HCT116 (cell line): Measurements from ENCODE around the gene SLC35F1. TPM values are rescaled to one million over a fixed set of nuclear protein-coding genes. Genes with fewer than 3 reads are reported as not detected.

ENCODE experiments used
- ATAC-seq: fragments of 200-7000 bp; cut with Tn5 transposase; 2 replicates; pipeline ENCODE4 v1.9.1; 2020; ENCODE audit warnings: mild to moderate bottlenecking, moderate library complexity
- BruUV-seq: library from RNA; stranded (reverse); fragments of 400-500 nt; replicated peaks from 2 replicates; lab custom pipeline; 2021; lab: Mats Ljungman, UMichigan
- CTCF ChIA-PET: fragments of 300-600 bp; sonication (Branson Sonifier 250); formaldehyde crosslinking; loops from one replicate; lab custom pipeline; 2021; ENCODE audit warnings: antibody characterized with exemption; lab: Charles Lee
- POLR2A ChIA-PET: fragments of 300-600, 350-600 bp; sonication (Branson Sonifier 250); formaldehyde crosslinking; loops from one replicate; lab custom pipeline; 2021; ENCODE audit warnings: antibody characterized with exemption; lab: Charles Lee
- RAD21 ChIA-PET, 2 experiments: fragments of 300-600 bp; sonication (Branson Sonifier 250); formaldehyde crosslinking; loops; one replicate each; lab custom pipeline; 2023; ENCODE audit warnings: low total read pairs in 2 of 2; ENCODE audit not compliant: uncharacterized antibody in 2 of 2, unreplicated experiment in 2 of 2, low non-redundant PET in 1 of 2; lab: Charles Lee
- DNase-seq: peaks from one replicate; pipeline ENCODE4 v3.0.0-alpha.2; 2010; ENCODE audit warnings: low read depth, low spot score
- H2AFZ ChIP-seq: fragments of 200-600 bp; shearing (Covaris generic), sonication (generic); 2 replicates; pipeline ENCODE4 v1.6.1; 2017; ENCODE audit warnings: low read depth, mixed run types, mixed read lengths, antibody characterized with exemption, low read length; ENCODE audit not compliant: poor library complexity, severe bottlenecking
- H3K27ac ChIP-seq: 2 replicates; pipeline ENCODE4 v1.5.1; 2012; ENCODE audit warnings: low read depth, low read length
- H3K27me3 ChIP-seq: fragments of 200-600 bp; sonication (generic); 2 replicates; pipeline ENCODE4 v1.6.1; 2016; ENCODE audit warnings: mixed run types, low read length, mixed read lengths; ENCODE audit not compliant: insufficient read depth
- H3K36me3 ChIP-seq, 2 experiments: fragments of 200-500 bp in 1 of 2; fragments of 200-600 bp in 1 of 2; sonication (Bioruptor generic) in 1 of 2; sonication (generic) in 1 of 2; 2 replicates each; pipeline versions ENCODE4 v1.5.1 to v1.6.1; 2014 to 2016; ENCODE audit warnings: low read length in 2 of 2, inconsistent platforms in 1 of 2, mixed read lengths in 1 of 2, mixed run types in 1 of 2; ENCODE audit not compliant: insufficient read depth in 2 of 2, control insufficient read depth in 1 of 2
- H3K4me1 ChIP-seq, 2 experiments: fragments of 200-600 bp in 1 of 2; sonication (generic) in 1 of 2; 2 replicates each; pipeline versions ENCODE4 v1.5.1 to v1.6.1; 2012 to 2017; ENCODE audit warnings: low read length in 2 of 2, inconsistent platforms in 1 of 2, mild to moderate bottlenecking in 1 of 2, mixed read lengths in 1 of 2, mixed run types in 1 of 2, moderate library complexity in 1 of 2; ENCODE audit not compliant: insufficient read depth in 2 of 2, control insufficient read depth in 1 of 2
- H3K4me2 ChIP-seq: fragments of 200-600 bp; sonication (generic); 2 replicates; pipeline ENCODE4 v1.6.1; 2017; ENCODE audit warnings: mixed run types, low read length, mixed read lengths
- H3K4me3 ChIP-seq, 2 experiments: fragments of 200-600 bp in 1 of 2; sonication (generic) in 1 of 2; replicated peaks in 1 of 2; 2 replicates each; pipeline ENCODE4 v1.5.1; 2011 to 2016; ENCODE audit warnings: low read length in 2 of 2, control low read depth in 1 of 2, low read depth in 1 of 2, mild to moderate bottlenecking in 1 of 2, mixed read lengths in 1 of 2, mixed run types in 1 of 2
- H3K79me2 ChIP-seq: fragments of 200-600 bp; sonication (generic); 2 replicates; pipeline ENCODE4 v1.6.1; 2017; ENCODE audit warnings: mild to moderate bottlenecking, mixed run types, low read length, moderate library complexity, mixed read lengths; ENCODE audit not compliant: insufficient read depth
- H3K9ac ChIP-seq: fragments of 200-600 bp; sonication (generic); 2 replicates; pipeline ENCODE4 v1.6.1; 2016; ENCODE audit warnings: low read length, mixed read lengths
- H3K9me2 ChIP-seq: fragments of 200-600 bp; sonication (generic), shearing (Covaris generic); 2 replicates; pipeline ENCODE4 v1.6.1; 2017; ENCODE audit warnings: mixed run types, mild to moderate bottlenecking, moderate library complexity; ENCODE audit not compliant: insufficient read depth
- H3K9me3 ChIP-seq, 2 experiments: fragments of 200-500 bp in 1 of 2; fragments of 200-600 bp in 1 of 2; sonication (Bioruptor generic) in 1 of 2; sonication (generic) in 1 of 2; 2 replicates each; pipeline ENCODE4 v1.6.1; 2014 to 2017; ENCODE audit warnings: low read length in 2 of 2, mixed read lengths in 2 of 2, inconsistent platforms in 1 of 2, low read depth in 1 of 2, mild to moderate bottlenecking in 1 of 2, mixed run types in 1 of 2, moderate library complexity in 1 of 2; ENCODE audit not compliant: control insufficient read depth in 1 of 2, insufficient read depth in 1 of 2
- H4K20me1 ChIP-seq: fragments of 200-600 bp; sonication (generic), shearing (Covaris generic); 2 replicates; pipeline ENCODE4 v1.6.1; 2017; ENCODE audit warnings: mixed run types, mild to moderate bottlenecking, moderate library complexity; ENCODE audit not compliant: insufficient read depth
- CBX3 ChIP-seq: IDR thresholded peaks from 2 replicates; pipeline ENCODE4 v1.6.1; 2012; ENCODE audit warnings: low read depth
- EGR1 ChIP-seq: IDR thresholded peaks from 2 replicates; pipeline ENCODE4 v1.6.1; 2012; ENCODE audit warnings: low read depth
- ELF1 ChIP-seq: IDR thresholded peaks from 2 replicates; pipeline ENCODE4 v1.6.1; 2012; ENCODE audit warnings: low read depth, borderline replicate concordance
- FOSL1 ChIP-seq: IDR thresholded peaks from 2 replicates; pipeline ENCODE4 v1.6.1; 2012; ENCODE audit warnings: low read depth
- POLR2AphosphoS5 ChIP-seq: IDR thresholded peaks from 2 replicates; pipeline ENCODE4 v1.6.1; 2011; ENCODE audit warnings: mild to moderate bottlenecking, low read depth, low read length, moderate library complexity
- SIN3A ChIP-seq: IDR thresholded peaks from 2 replicates; pipeline ENCODE4 v1.6.1; 2012; ENCODE audit warnings: low read depth
- SRF ChIP-seq: IDR thresholded peaks from 2 replicates; pipeline ENCODE4 v1.6.1; 2012; ENCODE audit warnings: low read depth
- YY1 ChIP-seq: IDR thresholded peaks from 2 replicates; pipeline ENCODE4 v1.6.1; 2011; ENCODE audit warnings: low read length, low read depth, moderate library complexity, mild to moderate bottlenecking; ENCODE audit not compliant: insufficient replicate concordance; ENCODE audit errors: extremely low read depth
- ZNF274 ChIP-seq: fragments of 200-500 bp; sonication (Bioruptor generic); IDR thresholded peaks from 2 replicates; pipeline ENCODE4 v1.6.1; 2014; ENCODE audit warnings: mild to moderate bottlenecking, low read depth, low read length, inconsistent platforms
- intact Hi-C: fragments of 100-400 bp; cut with micrococcal nuclease; formaldehyde crosslinking; loops from 2 replicates; pipeline ENCODE4 v1.10.0; 2022
- total RNA-seq: library from RNA; stranded (reverse); gene quantifications from one replicate; pipeline ENCODE4 v1.2.1, GENCODE V29; 2021; ENCODE audit not compliant: unreplicated experiment
- TF ChIP-seq, protein P1 (sequence below): IDR thresholded peaks from 2 replicates; pipeline ENCODE4 v1.6.1; 2012; ENCODE audit warnings: low read depth
- TF ChIP-seq, protein P2 (sequence below), 3 experiments: fragments of 200-600 bp in 1 of 3; sonication (generic) in 1 of 3; IDR thresholded peaks in 2 of 3; conservative IDR thresholded peaks in 1 of 3; 2 replicates each; pipeline ENCODE4 v1.5.1; 2012 to 2017; ENCODE audit warnings: low read depth in 2 of 3, low read length in 2 of 3, antibody characterized with exemption in 1 of 3, borderline replicate concordance in 1 of 3, control low read depth in 1 of 3, mild to moderate bottlenecking in 1 of 3, mixed read lengths in 1 of 3, mixed run types in 1 of 3, moderate library complexity in 1 of 3; ENCODE audit not compliant: insufficient read depth in 1 of 3
- TF ChIP-seq, protein P3 (sequence below): IDR thresholded peaks from 2 replicates; pipeline ENCODE4 v1.6.1; 2011; ENCODE audit warnings: mild to moderate bottlenecking, low read length, moderate library complexity; ENCODE audit not compliant: insufficient replicate concordance; ENCODE audit errors: extremely low read depth

The SLC35F1 gene
- total RNA-seq, 1 experiment from 2014 or later, result 0.07 TPM

DNA sequence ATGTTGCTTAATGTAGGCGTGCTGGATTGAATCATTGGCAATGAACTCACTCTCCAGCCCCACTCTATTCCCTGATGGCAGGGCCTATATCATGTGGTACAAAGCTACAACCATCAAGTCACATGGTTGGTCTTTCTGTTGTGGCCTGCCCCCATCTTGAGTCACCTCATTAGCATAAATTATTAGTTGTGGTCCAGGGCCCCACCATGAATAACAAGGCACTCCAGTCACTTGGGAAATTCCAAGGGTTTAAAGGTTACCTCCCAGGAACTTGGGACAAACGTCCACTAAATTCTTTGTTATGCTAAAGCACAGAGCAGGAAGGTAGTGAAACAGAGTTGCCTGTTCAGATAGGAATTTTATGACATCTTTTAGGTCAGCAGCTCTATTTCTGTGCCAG lies 193.7 kb downstream of the SLC35F1 start:
- Histone ChIP-seq H3K9ac (no peak overlapping the region), H3K36me3 (no peaks in the 10 kb centered on the region), H3K4me3 (no peak overlapping the region), H3K27me3 (no peaks in the 10 kb centered on the region; the same call in 1 of the 2 replicates), H3K27ac (no peak overlapping the region), H3K4me1 (no peaks in the 10 kb centered on the region), H3K79me2 (no peaks in the 10 kb centered on the region), H3K9me3 (0 out of 4 replicates have a peak, but pooled peaks cover 0 to 5% of the 10 kb centered on the region in 2 experiments), H4K20me1 (no peaks in the 10 kb centered on the region), H2AFZ (no peak overlapping the region)
- CTCF ChIA-PET, result no interaction called here
- POLR2A ChIA-PET, result no interaction called here
- RAD21 ChIA-PET, result no interaction called here
- no peak for DNase-seq
- BruUV-seq, result no TSS peak
- no peak for ATAC-seq
- TF ChIP-seq SRF (no peak), ELF1 (no peak), FOSL1 (no peak)
- TF ChIP-seq, all 23 proteins: peak for 0
- H3K4me2 ChIP-seq, result no peak overlapping the region
- intact Hi-C loops, result no loop called here
- H3K9me2 ChIP-seq, result no peaks in the 10 kb centered on the region

DNA sequence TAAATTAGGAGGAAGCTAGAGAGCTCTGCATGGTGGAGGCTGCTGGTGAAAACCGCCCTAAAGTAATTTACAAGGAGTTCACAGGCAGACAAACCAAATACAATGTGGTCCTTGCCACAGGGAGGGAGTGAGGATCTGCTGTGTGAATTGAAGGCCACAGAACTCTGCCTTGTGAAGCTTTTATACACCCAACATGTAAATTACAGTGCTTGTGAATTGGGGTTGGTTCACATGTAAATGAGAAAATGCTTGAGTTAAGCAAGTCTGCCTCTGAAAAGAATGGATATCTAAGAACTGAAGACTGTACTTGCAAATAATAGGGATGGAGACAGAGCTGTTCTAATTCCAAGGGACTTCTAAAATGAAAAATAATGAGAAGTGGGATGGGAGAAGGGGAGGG lies 194.2 kb downstream of the SLC35F1 start:
- POLR2A ChIA-PET, result no interaction called here
- Histone ChIP-seq H3K36me3 (no peaks in the 10 kb centered on the region), H3K4me1 (no peaks in the 10 kb centered on the region), H3K27me3 (no peaks in the 10 kb centered on the region; the same call in 1 of the 2 replicates), H4K20me1 (no peaks in the 10 kb centered on the region), H3K79me2 (no peaks in the 10 kb centered on the region), H3K9me3 (0 out of 4 replicates have a peak, but pooled peaks cover 0 to 5% of the 10 kb centered on the region in 2 experiments), H3K4me2 (no peak overlapping the region), H3K9me2 (no peaks in the 10 kb centered on the region), H3K9ac (no peak overlapping the region), H2AFZ (no peak overlapping the region), H3K4me3 (no peak overlapping the region), H3K27ac (no peak overlapping the region)
- CTCF ChIA-PET, result no interaction called here
- RAD21 ChIA-PET, result no interaction called here
- DNase-seq, result no peak
- intact Hi-C loops, result no loop called here
- no TSS peak for BruUV-seq
- ATAC-seq, result no peak
- TF ChIP-seq EGR1, result no peak
- TF ChIP-seq CBX3, result no peak
- TF ChIP-seq, protein P1, sequence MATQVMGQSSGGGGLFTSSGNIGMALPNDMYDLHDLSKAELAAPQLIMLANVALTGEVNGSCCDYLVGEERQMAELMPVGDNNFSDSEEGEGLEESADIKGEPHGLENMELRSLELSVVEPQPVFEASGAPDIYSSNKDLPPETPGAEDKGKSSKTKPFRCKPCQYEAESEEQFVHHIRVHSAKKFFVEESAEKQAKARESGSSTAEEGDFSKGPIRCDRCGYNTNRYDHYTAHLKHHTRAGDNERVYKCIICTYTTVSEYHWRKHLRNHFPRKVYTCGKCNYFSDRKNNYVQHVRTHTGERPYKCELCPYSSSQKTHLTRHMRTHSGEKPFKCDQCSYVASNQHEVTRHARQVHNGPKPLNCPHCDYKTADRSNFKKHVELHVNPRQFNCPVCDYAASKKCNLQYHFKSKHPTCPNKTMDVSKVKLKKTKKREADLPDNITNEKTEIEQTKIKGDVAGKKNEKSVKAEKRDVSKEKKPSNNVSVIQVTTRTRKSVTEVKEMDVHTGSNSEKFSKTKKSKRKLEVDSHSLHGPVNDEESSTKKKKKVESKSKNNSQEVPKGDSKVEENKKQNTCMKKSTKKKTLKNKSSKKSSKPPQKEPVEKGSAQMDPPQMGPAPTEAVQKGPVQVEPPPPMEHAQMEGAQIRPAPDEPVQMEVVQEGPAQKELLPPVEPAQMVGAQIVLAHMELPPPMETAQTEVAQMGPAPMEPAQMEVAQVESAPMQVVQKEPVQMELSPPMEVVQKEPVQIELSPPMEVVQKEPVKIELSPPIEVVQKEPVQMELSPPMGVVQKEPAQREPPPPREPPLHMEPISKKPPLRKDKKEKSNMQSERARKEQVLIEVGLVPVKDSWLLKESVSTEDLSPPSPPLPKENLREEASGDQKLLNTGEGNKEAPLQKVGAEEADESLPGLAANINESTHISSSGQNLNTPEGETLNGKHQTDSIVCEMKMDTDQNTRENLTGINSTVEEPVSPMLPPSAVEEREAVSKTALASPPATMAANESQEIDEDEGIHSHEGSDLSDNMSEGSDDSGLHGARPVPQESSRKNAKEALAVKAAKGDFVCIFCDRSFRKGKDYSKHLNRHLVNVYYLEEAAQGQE, result no peak
- TF ChIP-seq SRF, result no peak
- no peak for TF ChIP-seq POLR2AphosphoS5
- TF ChIP-seq, protein P2, sequence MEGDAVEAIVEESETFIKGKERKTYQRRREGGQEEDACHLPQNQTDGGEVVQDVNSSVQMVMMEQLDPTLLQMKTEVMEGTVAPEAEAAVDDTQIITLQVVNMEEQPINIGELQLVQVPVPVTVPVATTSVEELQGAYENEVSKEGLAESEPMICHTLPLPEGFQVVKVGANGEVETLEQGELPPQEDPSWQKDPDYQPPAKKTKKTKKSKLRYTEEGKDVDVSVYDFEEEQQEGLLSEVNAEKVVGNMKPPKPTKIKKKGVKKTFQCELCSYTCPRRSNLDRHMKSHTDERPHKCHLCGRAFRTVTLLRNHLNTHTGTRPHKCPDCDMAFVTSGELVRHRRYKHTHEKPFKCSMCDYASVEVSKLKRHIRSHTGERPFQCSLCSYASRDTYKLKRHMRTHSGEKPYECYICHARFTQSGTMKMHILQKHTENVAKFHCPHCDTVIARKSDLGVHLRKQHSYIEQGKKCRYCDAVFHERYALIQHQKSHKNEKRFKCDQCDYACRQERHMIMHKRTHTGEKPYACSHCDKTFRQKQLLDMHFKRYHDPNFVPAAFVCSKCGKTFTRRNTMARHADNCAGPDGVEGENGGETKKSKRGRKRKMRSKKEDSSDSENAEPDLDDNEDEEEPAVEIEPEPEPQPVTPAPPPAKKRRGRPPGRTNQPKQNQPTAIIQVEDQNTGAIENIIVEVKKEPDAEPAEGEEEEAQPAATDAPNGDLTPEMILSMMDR (IDR thresholded peaks at IDR 0.05 in 2 of 3, conservative IDR thresholded peaks at IDR 0.05 in 1 of 3; ENCODE audit: borderline replicate concordance in 1 of 3, insufficient read depth in 1 of 3, low read depth in 2 of 3, low read length in 2 of 3), result no peak
- TF ChIP-seq ZNF274, result no peak
- TF ChIP-seq SIN3A, result no peak
- TF ChIP-seq, protein P3, sequence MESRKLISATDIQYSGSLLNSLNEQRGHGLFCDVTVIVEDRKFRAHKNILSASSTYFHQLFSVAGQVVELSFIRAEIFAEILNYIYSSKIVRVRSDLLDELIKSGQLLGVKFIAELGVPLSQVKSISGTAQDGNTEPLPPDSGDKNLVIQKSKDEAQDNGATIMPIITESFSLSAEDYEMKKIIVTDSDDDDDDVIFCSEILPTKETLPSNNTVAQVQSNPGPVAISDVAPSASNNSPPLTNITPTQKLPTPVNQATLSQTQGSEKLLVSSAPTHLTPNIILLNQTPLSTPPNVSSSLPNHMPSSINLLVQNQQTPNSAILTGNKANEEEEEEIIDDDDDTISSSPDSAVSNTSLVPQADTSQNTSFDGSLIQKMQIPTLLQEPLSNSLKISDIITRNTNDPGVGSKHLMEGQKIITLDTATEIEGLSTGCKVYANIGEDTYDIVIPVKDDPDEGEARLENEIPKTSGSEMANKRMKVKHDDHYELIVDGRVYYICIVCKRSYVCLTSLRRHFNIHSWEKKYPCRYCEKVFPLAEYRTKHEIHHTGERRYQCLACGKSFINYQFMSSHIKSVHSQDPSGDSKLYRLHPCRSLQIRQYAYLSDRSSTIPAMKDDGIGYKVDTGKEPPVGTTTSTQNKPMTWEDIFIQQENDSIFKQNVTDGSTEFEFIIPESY, result no peak
- no peak for TF ChIP-seq YY1
